ENCODE data around the gene APBB2. TPM values are rescaled to one million over a fixed set of nuclear protein-coding genes. Genes with fewer than 3 reads are reported as not detected.

APBB2 gene
- total and polyA plus RNA-seq, 2 experiments from 2014 or later, result 35.8 to 74.8 TPM

DNA sequence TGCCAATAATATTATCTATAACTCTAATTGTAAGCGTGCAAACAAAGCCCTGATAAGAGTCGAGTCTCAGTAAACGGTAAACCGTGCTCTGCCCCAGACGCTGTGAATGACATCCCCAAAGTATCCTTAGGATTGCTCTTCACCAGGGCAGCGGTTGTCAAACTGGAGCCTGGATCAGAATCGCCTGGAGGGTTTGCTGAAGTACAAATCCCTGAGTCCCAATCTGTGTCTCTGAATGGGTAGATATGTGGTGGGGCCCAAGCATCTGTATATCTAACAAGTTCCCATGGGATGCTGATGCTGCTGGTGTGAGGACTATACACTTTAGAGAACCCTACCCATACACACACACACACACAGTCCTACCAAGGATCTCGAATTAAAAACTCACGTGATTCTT lies 813 bp upstream of the APBB2 start:
- no peak for DNase-seq (ENCODE audit: low spot score)
- H3K9me2 ChIP-seq (ENCODE audit: insufficient read depth), result no peaks in the 10 kb centered on the region
- H2AFZ ChIP-seq, result peak overlapping the region; percentile 67; the same call in 1 of the 2 replicates
- peak overlapping the region; percentile 77 for H3K4me3 Mint-ChIP-seq
- peaks cover 13% of the 10 kb centered on the region; the same call in 1 of the 2 replicates for H3K27me3 ChIP-seq (ENCODE audit: insufficient read depth)
- H3K27ac ChIP-seq (ENCODE audit: low read depth), result no peak overlapping the region
- H3K27ac Mint-ChIP-seq, result no peak overlapping the region
- no peak for ATAC-seq
- H3K79me2 ChIP-seq (replicated peaks; ENCODE audit: insufficient read depth), result peaks cover 35% of the 10 kb centered on the region
- H3F3A ChIP-seq (replicated peaks; ENCODE audit: low read depth), result peaks cover 15% of the 10 kb centered on the region; the same call in 1 of the 2 replicates
- peaks cover 29% of the 10 kb centered on the region for H3K4me1 ChIP-seq (ENCODE audit: insufficient read depth)
- H3K36me3 ChIP-seq (ENCODE audit: insufficient read depth), result no peaks in the 10 kb centered on the region
- peaks cover 46% of the 10 kb centered on the region for H3K4me1 Mint-ChIP-seq
- H3K27me3 Mint-ChIP-seq (ENCODE audit: insufficient read depth, low read depth, poor library complexity), result peaks cover 29% of the 10 kb centered on the region
- peaks cover 15% of the 10 kb centered on the region for H4K20me1 ChIP-seq (replicated peaks; ENCODE audit: insufficient read depth)
- TF ChIP-seq EZH2 (IDR thresholded peaks at IDR 0.05; ENCODE audit: low read depth, unreplicated experiment) (no peak), ZNF331 (CRISPR knock-in tag; IDR thresholded peaks at IDR 0.05; ENCODE audit: low read depth) (no peak), EZH2phosphoT487 (IDR thresholded peaks at IDR 0.05; ENCODE audit: unreplicated experiment) (no peak), CREB1 (CRISPR knock-in tag; IDR thresholded peaks at IDR 0.05; ENCODE audit: low read depth) (no peak)
- TF ChIP-seq, protein P1, sequence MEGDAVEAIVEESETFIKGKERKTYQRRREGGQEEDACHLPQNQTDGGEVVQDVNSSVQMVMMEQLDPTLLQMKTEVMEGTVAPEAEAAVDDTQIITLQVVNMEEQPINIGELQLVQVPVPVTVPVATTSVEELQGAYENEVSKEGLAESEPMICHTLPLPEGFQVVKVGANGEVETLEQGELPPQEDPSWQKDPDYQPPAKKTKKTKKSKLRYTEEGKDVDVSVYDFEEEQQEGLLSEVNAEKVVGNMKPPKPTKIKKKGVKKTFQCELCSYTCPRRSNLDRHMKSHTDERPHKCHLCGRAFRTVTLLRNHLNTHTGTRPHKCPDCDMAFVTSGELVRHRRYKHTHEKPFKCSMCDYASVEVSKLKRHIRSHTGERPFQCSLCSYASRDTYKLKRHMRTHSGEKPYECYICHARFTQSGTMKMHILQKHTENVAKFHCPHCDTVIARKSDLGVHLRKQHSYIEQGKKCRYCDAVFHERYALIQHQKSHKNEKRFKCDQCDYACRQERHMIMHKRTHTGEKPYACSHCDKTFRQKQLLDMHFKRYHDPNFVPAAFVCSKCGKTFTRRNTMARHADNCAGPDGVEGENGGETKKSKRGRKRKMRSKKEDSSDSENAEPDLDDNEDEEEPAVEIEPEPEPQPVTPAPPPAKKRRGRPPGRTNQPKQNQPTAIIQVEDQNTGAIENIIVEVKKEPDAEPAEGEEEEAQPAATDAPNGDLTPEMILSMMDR (conservative IDR thresholded peaks at IDR 0.05; ENCODE audit: low read depth in 2 of 2), result no peak
- TF ChIP-seq, protein P2, sequence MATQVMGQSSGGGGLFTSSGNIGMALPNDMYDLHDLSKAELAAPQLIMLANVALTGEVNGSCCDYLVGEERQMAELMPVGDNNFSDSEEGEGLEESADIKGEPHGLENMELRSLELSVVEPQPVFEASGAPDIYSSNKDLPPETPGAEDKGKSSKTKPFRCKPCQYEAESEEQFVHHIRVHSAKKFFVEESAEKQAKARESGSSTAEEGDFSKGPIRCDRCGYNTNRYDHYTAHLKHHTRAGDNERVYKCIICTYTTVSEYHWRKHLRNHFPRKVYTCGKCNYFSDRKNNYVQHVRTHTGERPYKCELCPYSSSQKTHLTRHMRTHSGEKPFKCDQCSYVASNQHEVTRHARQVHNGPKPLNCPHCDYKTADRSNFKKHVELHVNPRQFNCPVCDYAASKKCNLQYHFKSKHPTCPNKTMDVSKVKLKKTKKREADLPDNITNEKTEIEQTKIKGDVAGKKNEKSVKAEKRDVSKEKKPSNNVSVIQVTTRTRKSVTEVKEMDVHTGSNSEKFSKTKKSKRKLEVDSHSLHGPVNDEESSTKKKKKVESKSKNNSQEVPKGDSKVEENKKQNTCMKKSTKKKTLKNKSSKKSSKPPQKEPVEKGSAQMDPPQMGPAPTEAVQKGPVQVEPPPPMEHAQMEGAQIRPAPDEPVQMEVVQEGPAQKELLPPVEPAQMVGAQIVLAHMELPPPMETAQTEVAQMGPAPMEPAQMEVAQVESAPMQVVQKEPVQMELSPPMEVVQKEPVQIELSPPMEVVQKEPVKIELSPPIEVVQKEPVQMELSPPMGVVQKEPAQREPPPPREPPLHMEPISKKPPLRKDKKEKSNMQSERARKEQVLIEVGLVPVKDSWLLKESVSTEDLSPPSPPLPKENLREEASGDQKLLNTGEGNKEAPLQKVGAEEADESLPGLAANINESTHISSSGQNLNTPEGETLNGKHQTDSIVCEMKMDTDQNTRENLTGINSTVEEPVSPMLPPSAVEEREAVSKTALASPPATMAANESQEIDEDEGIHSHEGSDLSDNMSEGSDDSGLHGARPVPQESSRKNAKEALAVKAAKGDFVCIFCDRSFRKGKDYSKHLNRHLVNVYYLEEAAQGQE (IDR thresholded peaks at IDR 0.05; ENCODE audit: unreplicated experiment), result no peak
- TF ChIP-seq, protein P3, sequence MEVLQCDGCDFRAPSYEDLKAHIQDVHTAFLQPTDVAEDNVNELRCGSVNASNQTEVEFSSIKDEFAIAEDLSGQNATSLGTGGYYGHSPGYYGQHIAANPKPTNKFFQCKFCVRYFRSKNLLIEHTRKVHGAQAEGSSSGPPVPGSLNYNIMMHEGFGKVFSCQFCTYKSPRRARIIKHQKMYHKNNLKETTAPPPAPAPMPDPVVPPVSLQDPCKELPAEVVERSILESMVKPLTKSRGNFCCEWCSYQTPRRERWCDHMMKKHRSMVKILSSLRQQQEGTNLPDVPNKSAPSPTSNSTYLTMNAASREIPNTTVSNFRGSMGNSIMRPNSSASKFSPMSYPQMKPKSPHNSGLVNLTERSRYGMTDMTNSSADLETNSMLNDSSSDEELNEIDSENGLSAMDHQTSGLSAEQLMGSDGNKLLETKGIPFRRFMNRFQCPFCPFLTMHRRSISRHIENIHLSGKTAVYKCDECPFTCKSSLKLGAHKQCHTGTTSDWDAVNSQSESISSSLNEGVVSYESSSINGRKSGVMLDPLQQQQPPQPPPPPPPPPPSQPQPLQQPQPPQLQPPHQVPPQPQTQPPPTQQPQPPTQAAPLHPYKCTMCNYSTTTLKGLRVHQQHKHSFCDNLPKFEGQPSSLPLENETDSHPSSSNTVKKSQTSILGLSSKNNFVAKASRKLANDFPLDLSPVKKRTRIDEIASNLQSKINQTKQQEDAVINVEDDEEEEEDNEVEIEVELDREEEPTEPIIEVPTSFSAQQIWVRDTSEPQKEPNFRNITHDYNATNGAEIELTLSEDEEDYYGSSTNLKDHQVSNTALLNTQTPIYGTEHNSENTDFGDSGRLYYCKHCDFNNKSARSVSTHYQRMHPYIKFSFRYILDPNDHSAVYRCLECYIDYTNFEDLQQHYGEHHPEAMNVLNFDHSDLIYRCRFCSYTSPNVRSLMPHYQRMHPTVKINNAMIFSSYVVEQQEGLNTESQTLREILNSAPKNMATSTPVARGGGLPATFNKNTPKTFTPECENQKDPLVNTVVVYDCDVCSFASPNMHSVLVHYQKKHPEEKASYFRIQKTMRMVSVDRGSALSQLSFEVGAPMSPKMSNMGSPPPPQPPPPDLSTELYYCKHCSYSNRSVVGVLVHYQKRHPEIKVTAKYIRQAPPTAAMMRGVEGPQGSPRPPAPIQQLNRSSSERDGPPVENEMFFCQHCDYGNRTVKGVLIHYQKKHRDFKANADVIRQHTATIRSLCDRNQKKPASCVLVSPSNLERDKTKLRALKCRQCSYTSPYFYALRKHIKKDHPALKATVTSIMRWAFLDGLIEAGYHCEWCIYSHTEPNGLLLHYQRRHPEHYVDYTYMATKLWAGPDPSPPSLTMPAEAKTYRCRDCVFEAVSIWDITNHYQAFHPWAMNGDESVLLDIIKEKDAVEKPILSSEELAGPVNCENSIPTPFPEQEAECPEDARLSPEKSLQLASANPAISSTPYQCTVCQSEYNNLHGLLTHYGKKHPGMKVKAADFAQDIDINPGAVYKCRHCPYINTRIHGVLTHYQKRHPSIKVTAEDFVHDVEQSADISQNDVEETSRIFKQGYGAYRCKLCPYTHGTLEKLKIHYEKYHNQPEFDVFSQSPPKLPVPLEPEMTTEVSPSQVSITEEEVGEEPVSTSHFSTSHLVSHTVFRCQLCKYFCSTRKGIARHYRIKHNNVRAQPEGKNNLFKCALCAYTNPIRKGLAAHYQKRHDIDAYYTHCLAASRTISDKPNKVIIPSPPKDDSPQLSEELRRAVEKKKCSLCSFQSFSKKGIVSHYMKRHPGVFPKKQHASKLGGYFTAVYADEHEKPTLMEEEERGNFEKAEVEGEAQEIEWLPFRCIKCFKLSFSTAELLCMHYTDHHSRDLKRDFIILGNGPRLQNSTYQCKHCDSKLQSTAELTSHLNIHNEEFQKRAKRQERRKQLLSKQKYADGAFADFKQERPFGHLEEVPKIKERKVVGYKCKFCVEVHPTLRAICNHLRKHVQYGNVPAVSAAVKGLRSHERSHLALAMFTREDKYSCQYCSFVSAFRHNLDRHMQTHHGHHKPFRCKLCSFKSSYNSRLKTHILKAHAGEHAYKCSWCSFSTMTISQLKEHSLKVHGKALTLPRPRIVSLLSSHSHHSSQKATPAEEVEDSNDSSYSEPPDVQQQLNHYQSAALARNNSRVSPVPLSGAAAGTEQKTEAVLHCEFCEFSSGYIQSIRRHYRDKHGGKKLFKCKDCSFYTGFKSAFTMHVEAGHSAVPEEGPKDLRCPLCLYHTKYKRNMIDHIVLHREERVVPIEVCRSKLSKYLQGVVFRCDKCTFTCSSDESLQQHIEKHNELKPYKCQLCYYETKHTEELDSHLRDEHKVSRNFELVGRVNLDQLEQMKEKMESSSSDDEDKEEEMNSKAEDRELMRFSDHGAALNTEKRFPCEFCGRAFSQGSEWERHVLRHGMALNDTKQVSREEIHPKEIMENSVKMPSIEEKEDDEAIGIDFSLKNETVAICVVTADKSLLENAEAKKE (CRISPR knock-in tag; IDR thresholded peaks at IDR 0.05), result no peak
- peak overlapping the region; percentile 95 for H3K4me2 ChIP-seq
- no peaks in the 10 kb centered on the region for H3K36me3 Mint-ChIP-seq (ENCODE audit: low read depth)
- H3K9me3 Mint-ChIP-seq, result no peaks in the 10 kb centered on the region
- peak overlapping the region; percentile 89 for H3K4me3 ChIP-seq
